ENCODE measurements around the gene MARK3. TPM values are rescaled to one million over a fixed set of nuclear protein-coding genes. Genes with fewer than 3 reads are reported as not detected.

The MARK3 gene
- total RNA-seq, 1 donor from 2014 or later: 137 TPM

DNA sequence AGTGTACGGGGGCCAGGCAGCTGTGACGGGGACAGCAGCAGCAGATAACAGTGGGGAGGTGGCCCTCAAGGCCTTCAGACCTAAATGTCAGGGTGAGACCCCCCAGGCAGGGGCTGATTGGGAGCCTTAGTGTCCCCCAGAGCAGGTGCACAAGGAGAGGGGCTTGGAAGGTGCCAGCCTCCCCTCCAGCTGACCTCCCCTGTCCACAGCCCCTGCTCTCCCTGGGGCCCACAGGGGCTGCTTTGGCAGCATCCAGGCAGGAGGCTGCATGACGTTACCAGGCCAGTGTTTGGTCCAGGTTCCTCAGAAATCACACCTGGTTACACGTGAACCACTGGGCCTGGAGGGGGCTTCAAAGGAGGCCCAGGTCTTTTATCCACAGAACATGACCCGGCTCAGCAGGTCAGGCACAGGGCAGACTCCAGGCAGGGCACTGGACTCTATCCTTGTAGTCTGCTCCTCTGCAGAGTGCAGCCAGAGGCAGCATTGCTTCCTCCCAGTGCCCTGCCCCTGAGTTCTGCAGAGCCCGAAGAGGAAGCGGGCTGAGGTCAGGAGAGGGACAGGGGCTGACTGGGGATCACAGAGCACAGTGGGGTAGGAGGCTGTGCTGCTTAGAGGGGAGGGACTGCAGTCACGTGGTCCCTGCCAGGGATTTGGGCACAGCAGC, 141.2 kb downstream of the MARK3 start:
- DNase-seq: peak; percentile 49
- ATAC-seq (ENCODE audit: poor library complexity): no peak
- intact Hi-C loops (cut with DNase I): no loop called here

- DNase-seq: no peak
- intact Hi-C loops (cut with DNase I): no loop called here
- ATAC-seq (ENCODE audit: poor library complexity): no peak
Measured at GRCh38 chr14:103526914-103527248, 141.7 kb downstream of the MARK3 start.

DNA sequence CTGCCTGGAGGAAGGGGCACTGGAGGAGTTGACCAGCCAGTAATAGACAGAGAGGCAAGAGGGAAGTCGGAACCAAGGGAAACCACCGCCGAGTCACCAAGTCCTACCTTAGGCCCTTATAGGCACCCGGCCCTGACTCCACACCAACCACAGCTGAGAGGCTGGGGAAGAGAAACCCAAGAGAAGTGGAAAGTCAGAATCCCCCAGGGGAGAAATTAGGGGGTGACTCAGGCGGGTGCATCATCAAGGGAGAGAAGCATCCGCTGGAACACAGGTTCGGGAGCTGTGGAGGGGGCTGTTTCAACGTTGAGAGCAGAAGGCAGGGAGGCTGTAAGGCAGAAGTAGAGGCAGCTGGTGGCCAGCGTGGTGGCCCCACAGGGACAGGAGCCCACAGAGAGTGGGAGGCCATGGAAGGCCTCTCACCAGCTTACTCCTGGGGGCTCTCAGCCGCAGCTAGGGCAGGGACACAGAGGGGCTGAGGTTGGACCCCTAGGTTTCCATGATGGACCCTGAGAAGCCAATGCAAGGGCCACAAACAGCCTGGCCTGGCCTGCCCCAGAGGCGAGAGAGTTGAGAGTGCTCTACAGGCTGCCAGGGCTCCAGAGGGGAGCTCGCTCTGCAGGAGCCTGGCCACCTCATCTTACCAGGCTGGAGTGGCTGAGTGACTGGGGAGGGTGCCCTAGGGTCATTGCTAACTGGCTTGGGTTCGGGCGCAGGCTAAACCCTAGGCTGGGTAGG, 142.4 kb downstream of the MARK3 start:
- ATAC-seq (ENCODE audit: poor library complexity): no peak
- peak; percentile 36 for DNase-seq
- intact Hi-C loops (cut with DNase I): no loop called here

- DNase-seq: peak; percentile 50
- intact Hi-C loops (cut with DNase I): no loop called here
- ATAC-seq (ENCODE audit: poor library complexity): peak; percentile 59
Measured at GRCh38 chr14:103528146-103528586, 143.0 kb downstream of the MARK3 start.

- intact Hi-C loops (cut with DNase I): no loop called here
- ATAC-seq (ENCODE audit: poor library complexity) (peak; percentile 92), DNase-seq (peak; percentile 92)
Measured at GRCh38 chr14:103528587-103529382, 143.6 kb downstream of the MARK3 start, which contains the start of gene TRMT61A. Gene TRMT61A, plus strand, starts transcription at chr14:103529196. Its CDS starts 783 bp downstream, at chr14:103529979.

- intact Hi-C loops (cut with DNase I): no loop called here
- ATAC-seq (ENCODE audit: poor library complexity) (no peak), DNase-seq (no peak)
Measured at GRCh38 chr14:103529383-103530365, 144.5 kb downstream of the MARK3 start.

DNA sequence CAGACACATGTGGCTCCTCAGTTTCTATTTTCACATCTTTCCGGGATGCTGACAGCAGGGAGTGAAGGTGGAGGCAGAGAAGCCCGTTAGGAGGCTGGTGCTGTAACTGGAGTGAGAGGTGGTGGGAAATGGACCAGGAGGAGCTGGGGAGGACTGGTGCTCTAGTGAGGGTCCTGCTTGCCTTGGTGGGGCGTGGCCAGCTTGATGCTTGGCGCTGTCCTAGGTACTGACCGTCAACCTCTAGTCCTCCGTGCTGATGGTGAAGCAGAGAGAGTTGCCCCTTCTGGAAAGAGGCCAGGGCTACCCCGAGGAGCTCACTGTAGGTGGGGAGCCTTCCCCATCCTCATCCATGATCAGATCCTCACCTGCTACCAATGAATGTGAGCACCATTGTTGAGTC, 145.2 kb downstream of the MARK3 start:
- intact Hi-C loops (cut with DNase I): no loop called here
- DNase-seq: no peak
- ATAC-seq (ENCODE audit: poor library complexity): no peak

GRCh38 chr14:103530831-103531230, 145.6 kb downstream of the MARK3 start:
- ATAC-seq (ENCODE audit: poor library complexity) (no peak), DNase-seq (no peak)

DNA sequence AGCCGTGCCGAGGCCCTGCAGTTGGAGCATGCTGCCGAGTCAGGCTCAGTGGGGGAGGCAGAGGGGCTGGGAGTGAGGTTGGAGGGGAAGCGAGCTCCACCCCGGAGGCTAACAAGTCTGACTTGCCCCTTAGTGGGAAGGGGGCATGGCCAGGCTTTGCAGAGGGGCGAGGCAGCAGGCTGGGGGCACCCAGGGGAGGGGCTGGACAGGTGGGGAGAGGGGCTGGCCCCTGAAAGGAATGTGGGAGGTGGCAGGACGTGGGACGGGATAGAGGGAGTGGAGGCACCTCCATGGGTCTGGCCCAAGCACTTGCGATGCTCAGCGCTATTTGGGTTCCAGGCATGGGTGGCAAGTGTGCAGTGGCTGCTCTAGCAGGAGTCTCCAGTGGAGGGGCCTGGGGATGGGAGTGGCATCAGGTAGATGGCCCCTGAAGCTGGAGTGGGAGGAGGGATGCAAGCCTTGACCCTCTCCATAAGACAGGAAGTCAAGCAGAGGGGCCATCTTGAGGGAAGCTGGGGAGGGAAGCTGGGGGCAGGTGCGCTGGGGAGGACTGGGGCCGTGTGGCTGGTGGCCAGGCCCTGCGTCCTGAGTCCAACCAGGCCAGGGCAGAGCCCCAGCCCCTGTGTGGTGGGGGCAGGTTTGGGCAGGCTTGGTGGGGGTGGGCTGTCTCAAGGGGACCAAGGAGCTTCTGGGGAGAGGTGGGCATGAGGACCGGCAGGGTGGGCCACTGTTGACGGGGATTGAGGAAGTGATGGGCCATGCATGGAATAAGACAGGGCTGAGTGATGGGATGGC, 146.4 kb downstream of the MARK3 start:
- intact Hi-C loops (cut with DNase I): no loop called here
- ATAC-seq (ENCODE audit: poor library complexity) (no peak), DNase-seq (no peak)

More at GRCh38 chr14:103530831-103531230, 145.6 kb downstream of the MARK3 start:
- intact Hi-C loops (cut with DNase I): no loop called here

- DNase-seq (no peak), ATAC-seq (ENCODE audit: poor library complexity) (no peak)
- intact Hi-C loops (cut with DNase I): no loop called here
Measured at GRCh38 chr14:103532216-103533136, 147.3 kb downstream of the MARK3 start.

- intact Hi-C loops (cut with DNase I): no loop called here
- DNase-seq (peak; percentile 38), ATAC-seq (ENCODE audit: poor library complexity) (no peak)
Measured at GRCh38 chr14:103533137-103533998, 148.2 kb downstream of the MARK3 start.

DNA sequence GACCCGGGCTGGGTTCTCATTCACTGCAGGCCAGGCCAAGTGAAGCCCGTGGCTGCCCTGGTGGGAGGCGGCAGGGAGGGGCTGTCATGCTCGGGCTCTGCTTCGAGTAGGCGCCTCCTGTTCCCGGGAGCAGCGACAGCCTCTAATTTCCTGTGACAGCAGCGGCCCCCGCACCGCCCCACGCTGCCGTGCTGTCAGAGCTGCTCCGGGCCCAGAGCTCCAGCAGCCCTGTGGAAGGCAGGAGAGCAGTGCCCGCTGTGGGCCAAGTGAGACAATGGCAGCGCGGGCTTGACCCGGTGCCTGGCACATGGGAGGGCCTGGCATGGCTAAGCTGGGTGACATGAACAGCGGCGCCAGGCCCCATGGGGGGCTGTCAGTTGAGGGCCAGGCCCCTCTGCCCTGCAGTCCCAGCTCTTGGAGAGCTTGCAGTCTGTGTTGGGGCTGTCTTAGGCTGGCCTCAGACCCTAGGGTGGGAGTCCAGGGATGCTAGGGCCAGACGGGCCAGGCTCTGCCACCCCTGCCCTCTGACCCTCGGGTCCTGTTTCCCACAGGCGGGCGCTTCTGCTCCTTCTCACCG, 148.9 kb downstream of the MARK3 start:
- ATAC-seq (ENCODE audit: poor library complexity) (no peak), DNase-seq (no peak)
- intact Hi-C loops (cut with DNase I): no loop called here

- DNase-seq: no peak
- intact Hi-C loops (cut with DNase I): no loop called here
- no peak for ATAC-seq (ENCODE audit: poor library complexity)
Measured at GRCh38 chr14:103534576-103535061, 149.4 kb downstream of the MARK3 start.

- DNase-seq: peak; percentile 58
- intact Hi-C loops (cut with DNase I): no loop called here
- no peak for ATAC-seq (ENCODE audit: poor library complexity)
Measured at GRCh38 chr14:103535081-103535890, 150.1 kb downstream of the MARK3 start.

Data from Right ventricle myocardium superior (tissue), 1 donor.